ENCODE measurements around the gene SPSB4.

Gene SPSB4

DNA sequence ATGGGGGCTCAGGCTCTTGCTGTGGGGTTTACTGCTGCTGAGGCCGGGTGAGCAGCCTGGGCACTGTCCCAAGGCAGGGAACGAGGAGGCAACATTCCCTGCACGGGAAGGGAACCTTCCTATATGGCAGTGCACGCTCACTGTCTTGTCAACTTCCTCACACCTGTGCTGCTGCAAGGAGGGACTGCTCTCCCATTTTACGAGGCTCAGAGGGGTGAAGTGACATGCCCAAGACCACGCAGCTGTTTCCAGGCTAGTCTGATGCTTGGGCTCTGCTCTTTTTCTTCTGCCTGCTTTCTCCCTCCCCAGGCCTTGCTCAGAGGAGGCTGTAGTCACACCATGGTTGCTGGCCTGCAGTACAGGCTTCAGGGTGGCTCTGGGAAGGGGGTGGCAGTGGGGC is 41.5 kb downstream of the SPSB4 start:
- Histone ChIP-seq H2AFZ (ENCODE audit: low read depth) (no peak overlapping the region), H3K79me2 (ENCODE audit: insufficient read depth, low read depth) (no peaks in the 10 kb centered on the region), H4K20me1 (ENCODE audit: insufficient read depth) (no peaks in the 10 kb centered on the region), H3K36me3 (ENCODE audit: insufficient read depth) (no peaks in the 10 kb centered on the region), H3K4me1 (ENCODE audit: low read depth, poor library complexity, severe bottlenecking) (peaks cover 12% of the 10 kb centered on the region), H3K27me3 (ENCODE audit: insufficient read depth, low read depth) (no peaks in the 10 kb centered on the region), H3K9ac (no peak overlapping the region), H3K4me2 (no peak overlapping the region), H3K27ac (no peak overlapping the region), H3K4me3 (IDR thresholded peaks at IDR 0.05; ENCODE audit: insufficient read depth, low read depth, low read length) (no peak overlapping the region)
- TF ChIP-seq, protein P1, sequence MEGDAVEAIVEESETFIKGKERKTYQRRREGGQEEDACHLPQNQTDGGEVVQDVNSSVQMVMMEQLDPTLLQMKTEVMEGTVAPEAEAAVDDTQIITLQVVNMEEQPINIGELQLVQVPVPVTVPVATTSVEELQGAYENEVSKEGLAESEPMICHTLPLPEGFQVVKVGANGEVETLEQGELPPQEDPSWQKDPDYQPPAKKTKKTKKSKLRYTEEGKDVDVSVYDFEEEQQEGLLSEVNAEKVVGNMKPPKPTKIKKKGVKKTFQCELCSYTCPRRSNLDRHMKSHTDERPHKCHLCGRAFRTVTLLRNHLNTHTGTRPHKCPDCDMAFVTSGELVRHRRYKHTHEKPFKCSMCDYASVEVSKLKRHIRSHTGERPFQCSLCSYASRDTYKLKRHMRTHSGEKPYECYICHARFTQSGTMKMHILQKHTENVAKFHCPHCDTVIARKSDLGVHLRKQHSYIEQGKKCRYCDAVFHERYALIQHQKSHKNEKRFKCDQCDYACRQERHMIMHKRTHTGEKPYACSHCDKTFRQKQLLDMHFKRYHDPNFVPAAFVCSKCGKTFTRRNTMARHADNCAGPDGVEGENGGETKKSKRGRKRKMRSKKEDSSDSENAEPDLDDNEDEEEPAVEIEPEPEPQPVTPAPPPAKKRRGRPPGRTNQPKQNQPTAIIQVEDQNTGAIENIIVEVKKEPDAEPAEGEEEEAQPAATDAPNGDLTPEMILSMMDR (conservative IDR thresholded peaks at IDR 0.05; ENCODE audit: low read depth, low read length): no peak

DNA sequence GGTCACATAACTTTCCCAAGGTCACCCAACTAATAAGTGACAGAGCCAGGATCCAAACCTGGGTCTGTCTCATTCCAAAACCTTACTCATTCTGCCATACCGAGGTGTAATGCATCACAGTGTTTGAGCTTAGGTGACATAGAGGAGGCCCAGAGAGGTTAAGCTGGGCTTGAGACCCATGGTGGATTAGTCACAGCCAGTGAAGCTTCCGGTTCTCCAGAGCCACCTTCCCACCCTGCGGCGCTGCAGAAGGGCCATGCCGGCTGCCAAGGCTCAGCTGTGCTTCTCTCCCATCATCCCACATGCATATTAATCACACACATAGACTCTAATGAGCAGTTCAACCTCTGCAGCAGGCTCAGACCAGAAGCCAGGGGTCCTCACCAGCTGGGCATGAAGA is 42.2 kb downstream of the SPSB4 start:
- H2AFZ ChIP-seq (ENCODE audit: low read depth): no peak overlapping the region
- no peak overlapping the region for H3K9ac ChIP-seq
- H3K4me3 ChIP-seq (IDR thresholded peaks at IDR 0.05; ENCODE audit: insufficient read depth, low read depth, low read length): no peak overlapping the region
- H3K4me2 ChIP-seq: no peak overlapping the region
- no peaks in the 10 kb centered on the region for H3K36me3 ChIP-seq (ENCODE audit: insufficient read depth)
- H3K27me3 ChIP-seq (ENCODE audit: insufficient read depth, low read depth): no peaks in the 10 kb centered on the region
- H3K4me1 ChIP-seq (ENCODE audit: low read depth, poor library complexity, severe bottlenecking): peaks cover 12% of the 10 kb centered on the region
- H3K27ac ChIP-seq: no peak overlapping the region
- no peaks in the 10 kb centered on the region for H4K20me1 ChIP-seq (ENCODE audit: insufficient read depth)
- no peaks in the 10 kb centered on the region for H3K79me2 ChIP-seq (ENCODE audit: insufficient read depth, low read depth)
- TF ChIP-seq, protein P1 (conservative IDR thresholded peaks at IDR 0.05; ENCODE audit: low read depth, low read length): no peak

DNA sequence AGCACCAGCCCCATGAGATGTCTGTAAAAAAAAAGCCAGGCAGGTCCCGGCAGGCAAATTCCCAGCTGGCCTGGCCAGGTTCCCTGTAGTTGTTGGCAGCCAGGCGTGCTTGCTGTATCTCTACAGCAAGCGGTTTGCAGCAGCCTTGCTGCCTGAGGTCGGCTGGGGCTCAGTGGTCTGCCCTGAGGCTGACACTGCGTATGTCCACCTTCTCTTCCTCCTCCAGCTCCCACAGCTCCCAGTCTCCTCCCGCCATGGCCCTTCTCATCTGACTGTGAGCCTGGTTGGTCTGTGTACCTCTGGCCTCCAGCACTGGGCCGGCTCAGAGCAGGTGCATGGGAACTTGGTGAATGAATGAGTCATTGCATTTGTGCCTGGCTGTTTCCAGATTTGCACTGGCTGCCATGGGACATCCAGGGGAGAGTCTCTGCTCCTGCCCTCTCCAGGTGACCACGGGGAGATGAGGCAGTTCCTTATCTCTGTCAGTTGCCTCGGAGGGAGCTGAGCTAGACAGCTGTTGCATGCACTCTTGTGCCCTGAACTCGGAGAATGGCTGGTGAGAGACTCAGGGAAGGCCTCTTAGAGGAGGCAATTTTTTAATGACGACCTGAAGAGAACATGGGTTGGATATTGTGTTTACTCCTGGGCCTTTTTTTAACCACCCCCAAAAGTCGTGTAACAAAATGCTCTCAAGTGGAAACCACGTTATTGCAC is 43.0 kb downstream of the SPSB4 start:
- H3K36me3 ChIP-seq (ENCODE audit: insufficient read depth): no peaks in the 10 kb centered on the region
- no peak overlapping the region for H3K9ac ChIP-seq
- TF ChIP-seq, protein P1 (conservative IDR thresholded peaks at IDR 0.05; ENCODE audit: low read depth, low read length): no peak
- no peaks in the 10 kb centered on the region for H3K27me3 ChIP-seq (ENCODE audit: insufficient read depth, low read depth)
- no peak overlapping the region for H3K4me3 ChIP-seq (IDR thresholded peaks at IDR 0.05; ENCODE audit: insufficient read depth, low read depth, low read length)
- no peak overlapping the region for H2AFZ ChIP-seq (ENCODE audit: low read depth)
- H4K20me1 ChIP-seq (ENCODE audit: insufficient read depth): no peaks in the 10 kb centered on the region
- H3K27ac ChIP-seq: no peak overlapping the region
- no peaks in the 10 kb centered on the region for H3K79me2 ChIP-seq (ENCODE audit: insufficient read depth, low read depth)
- peaks cover 12% of the 10 kb centered on the region for H3K4me1 ChIP-seq (ENCODE audit: low read depth, poor library complexity, severe bottlenecking)
- no peak overlapping the region for H3K4me2 ChIP-seq

DNA sequence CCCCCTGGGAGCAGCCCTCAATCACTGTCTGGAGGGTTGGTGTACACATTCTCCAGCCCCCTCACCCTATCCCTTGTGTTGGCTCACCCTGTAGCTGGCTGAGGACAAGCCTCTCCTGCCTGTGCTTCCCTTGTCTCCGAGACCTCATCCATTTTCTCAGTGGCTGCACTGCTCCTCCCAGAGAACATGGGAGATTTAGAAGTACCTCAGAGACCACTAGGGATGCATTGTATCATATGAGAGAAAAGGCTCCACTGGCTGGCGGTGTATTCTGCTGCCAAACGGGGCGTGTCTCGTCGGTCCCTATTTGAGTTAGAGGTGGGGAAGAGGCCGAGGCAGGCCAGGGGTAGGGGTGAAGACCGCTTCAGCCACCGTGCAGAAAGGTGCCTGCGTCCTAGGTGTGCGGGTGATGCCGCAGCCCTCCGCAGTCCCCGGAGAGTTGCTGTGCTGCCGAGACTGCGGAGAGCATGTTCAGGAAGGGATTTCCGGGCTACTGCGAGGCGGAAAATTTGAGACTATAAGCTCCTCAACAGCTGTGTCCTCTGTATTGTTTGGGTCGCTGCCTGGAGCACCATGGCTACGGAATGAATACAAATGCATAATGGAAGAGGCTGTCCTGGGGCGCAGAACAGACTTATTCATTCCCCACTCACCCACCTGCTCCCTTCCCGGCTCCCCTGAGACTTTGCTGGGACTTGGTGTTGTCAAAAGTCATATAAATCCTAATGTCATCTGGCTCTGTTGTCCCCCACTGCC is 43.8 kb downstream of the SPSB4 start:
- H3K4me1 ChIP-seq (ENCODE audit: low read depth, poor library complexity, severe bottlenecking): peaks cover 12% of the 10 kb centered on the region
- no peak overlapping the region for H3K9ac ChIP-seq
- no peaks in the 10 kb centered on the region for H3K79me2 ChIP-seq (ENCODE audit: insufficient read depth, low read depth)
- H3K36me3 ChIP-seq (ENCODE audit: insufficient read depth): no peaks in the 10 kb centered on the region
- no peak overlapping the region for H3K27ac ChIP-seq
- no peak overlapping the region for H3K4me2 ChIP-seq
- no peak overlapping the region for H2AFZ ChIP-seq (ENCODE audit: low read depth)
- no peaks in the 10 kb centered on the region for H4K20me1 ChIP-seq (ENCODE audit: insufficient read depth)
- H3K4me3 ChIP-seq (IDR thresholded peaks at IDR 0.05; ENCODE audit: insufficient read depth, low read depth, low read length): no peak overlapping the region
- no peaks in the 10 kb centered on the region for H3K27me3 ChIP-seq (ENCODE audit: insufficient read depth, low read depth)
- TF ChIP-seq, protein P1 (conservative IDR thresholded peaks at IDR 0.05; ENCODE audit: low read depth, low read length): no peak
